Neutrophil (primary cell): ENCODE measurements around the gene NSG1.
"Not testable (repeated sequence)": the region's sequence is repeated elsewhere in the genome, so short reads cannot be mapped to it uniquely, and the experiment has no call there.

Source experiments
- H3K27ac ChIP-seq: fragments of 200-600 bp; sonication (generic); 2 replicates; pipeline ENCODE4 v1.5.1; 2016; ENCODE audit warnings: mild to moderate bottlenecking, moderate library complexity
- H3K27me3 ChIP-seq: fragments of 200-600 bp; sonication (generic); 2 replicates; pipeline ENCODE4 v1.6.0; 2016; ENCODE audit warnings: mild to moderate bottlenecking
- H3K36me3 ChIP-seq: fragments of 200-600 bp; sonication (generic); 2 replicates; pipeline ENCODE4 v1.5.1; 2017
- H3K4me1 ChIP-seq, 2 experiments: fragments of 200-600 bp in 1 of 2; sonication (generic) in 1 of 2; 1 replicate in 1 of 2; 2 replicates in 1 of 2; pipeline versions ENCODE4 v1.5.1 to v1.6.1; 2013 to 2016; ENCODE audit warnings: low read depth in 1 of 2, low read length in 1 of 2, mild to moderate bottlenecking in 1 of 2, moderate library complexity in 1 of 2; ENCODE audit not compliant: control insufficient read depth in 1 of 2, insufficient read depth in 1 of 2
- H3K4me3 ChIP-seq, 2 experiments: fragments of 200-600 bp in 1 of 2; sonication (generic) in 1 of 2; 1 replicate in 1 of 2; 2 replicates in 1 of 2; pipeline ENCODE4 v1.5.1; 2013 to 2016; ENCODE audit warnings: low read depth in 1 of 2, low read length in 1 of 2, mild to moderate bottlenecking in 1 of 2, moderate library complexity in 1 of 2
- H3K9me3 ChIP-seq: fragments of 200-600 bp; sonication (generic); 2 replicates; pipeline ENCODE4 v1.5.1; 2016
- TF ChIP-seq, protein P1 (sequence below): fragments of 200-600 bp; sonication (generic); IDR thresholded peaks from 2 replicates; pipeline ENCODE4 v1.5.1; 2016; ENCODE audit warnings: antibody characterized with exemption

NSG1 gene

DNA sequence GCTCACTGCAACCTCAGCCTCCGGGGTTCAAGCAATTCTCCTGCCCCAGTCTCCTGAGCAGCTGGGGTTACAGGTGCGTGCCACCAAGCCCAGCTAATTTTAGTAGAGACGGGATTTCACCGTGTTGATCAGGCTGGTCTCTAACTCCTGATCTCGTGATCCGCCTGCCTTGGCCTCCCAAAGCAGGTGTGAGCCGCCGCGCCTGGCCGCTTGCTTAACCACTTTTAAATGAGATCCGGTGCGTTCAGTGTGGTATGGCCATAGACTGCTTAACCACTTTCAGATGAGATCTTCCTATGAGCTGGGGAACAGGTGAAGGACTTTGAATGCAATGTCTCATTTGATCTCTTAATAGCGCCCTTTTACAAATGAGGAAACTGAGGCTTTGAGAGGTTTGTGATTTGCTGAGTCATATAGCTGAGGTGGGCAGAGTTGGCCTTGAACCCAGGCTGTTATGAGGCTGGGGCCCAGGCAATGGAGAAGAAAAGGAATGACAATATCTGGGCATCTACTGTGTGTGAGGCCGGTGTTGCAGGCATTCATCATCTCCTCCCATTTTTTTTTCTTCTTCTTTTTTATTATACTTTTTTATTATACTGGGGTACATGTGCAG lies 41.9 kb upstream of the NSG1 start:
- Histone ChIP-seq H3K4me3 (no peak overlapping the region), H3K27ac (no peak overlapping the region), H3K36me3 (no peaks in the 10 kb centered on the region)

DNA sequence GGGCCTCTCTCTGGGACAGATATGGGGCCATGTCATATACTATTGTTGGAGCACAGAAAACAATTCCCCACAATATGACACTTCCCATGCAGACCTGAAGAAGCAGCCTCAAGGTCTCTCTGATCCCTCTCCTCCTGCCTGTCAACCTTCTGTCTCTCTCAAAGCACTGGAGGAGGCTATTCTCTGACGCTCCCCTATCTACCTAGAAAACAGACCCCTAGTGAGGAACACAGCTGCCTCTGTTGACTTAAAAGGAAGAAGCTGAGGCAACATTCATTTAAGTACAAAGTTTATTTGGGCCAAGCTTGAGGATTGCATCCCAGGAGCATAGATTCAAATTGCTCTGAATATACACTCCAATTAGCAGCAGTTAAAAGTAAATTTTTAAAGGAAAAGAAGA lies 39.3 kb upstream of the NSG1 start:
- H3K27ac ChIP-seq, result no peak overlapping the region
- H3K4me1 ChIP-seq, result no peaks in the 10 kb centered on the region
- no peaks in the 10 kb centered on the region for H3K9me3 ChIP-seq
- no peaks in the 10 kb centered on the region for H3K36me3 ChIP-seq
- TF ChIP-seq, protein P1, sequence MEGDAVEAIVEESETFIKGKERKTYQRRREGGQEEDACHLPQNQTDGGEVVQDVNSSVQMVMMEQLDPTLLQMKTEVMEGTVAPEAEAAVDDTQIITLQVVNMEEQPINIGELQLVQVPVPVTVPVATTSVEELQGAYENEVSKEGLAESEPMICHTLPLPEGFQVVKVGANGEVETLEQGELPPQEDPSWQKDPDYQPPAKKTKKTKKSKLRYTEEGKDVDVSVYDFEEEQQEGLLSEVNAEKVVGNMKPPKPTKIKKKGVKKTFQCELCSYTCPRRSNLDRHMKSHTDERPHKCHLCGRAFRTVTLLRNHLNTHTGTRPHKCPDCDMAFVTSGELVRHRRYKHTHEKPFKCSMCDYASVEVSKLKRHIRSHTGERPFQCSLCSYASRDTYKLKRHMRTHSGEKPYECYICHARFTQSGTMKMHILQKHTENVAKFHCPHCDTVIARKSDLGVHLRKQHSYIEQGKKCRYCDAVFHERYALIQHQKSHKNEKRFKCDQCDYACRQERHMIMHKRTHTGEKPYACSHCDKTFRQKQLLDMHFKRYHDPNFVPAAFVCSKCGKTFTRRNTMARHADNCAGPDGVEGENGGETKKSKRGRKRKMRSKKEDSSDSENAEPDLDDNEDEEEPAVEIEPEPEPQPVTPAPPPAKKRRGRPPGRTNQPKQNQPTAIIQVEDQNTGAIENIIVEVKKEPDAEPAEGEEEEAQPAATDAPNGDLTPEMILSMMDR, result no peak
- no peak overlapping the region for H3K4me3 ChIP-seq
- peaks cover 11% of the 10 kb centered on the region for H3K27me3 ChIP-seq

More for the DNA sequence above, 41.9 kb upstream of the NSG1 start:
- no peaks in the 10 kb centered on the region for H3K9me3 ChIP-seq
- no peaks in the 10 kb centered on the region for H3K4me1 ChIP-seq
- H3K27me3 ChIP-seq, result peaks cover 11% of the 10 kb centered on the region
- TF ChIP-seq, protein P1, result no peak

DNA sequence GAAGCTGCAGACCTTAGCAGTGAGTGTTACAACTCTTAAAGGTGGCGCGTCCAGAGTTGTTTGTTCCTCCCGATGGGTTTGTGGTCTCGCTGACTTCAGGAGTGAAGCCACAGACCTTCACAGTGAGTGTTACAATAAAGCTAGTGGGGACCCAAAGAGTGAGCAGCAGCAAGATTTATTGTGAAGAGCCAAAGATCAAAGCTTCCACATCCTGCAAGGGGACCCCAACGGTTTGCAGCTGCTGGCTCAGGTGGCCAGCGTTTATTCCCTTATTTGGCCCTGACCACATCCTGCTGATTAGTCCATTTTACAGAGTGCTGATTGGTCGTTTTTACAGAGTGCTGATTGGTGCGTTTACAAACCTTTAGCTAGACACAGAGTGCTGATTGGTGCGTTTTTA lies 38.3 kb upstream of the NSG1 start:
- H3K9me3 ChIP-seq, H3K27ac ChIP-seq, H3K36me3 ChIP-seq, H3K4me1 ChIP-seq, H3K4me3 ChIP-seq: not testable (repeated sequence)
- H3K27me3 ChIP-seq, result peaks cover 11% of the 10 kb centered on the region

DNA sequence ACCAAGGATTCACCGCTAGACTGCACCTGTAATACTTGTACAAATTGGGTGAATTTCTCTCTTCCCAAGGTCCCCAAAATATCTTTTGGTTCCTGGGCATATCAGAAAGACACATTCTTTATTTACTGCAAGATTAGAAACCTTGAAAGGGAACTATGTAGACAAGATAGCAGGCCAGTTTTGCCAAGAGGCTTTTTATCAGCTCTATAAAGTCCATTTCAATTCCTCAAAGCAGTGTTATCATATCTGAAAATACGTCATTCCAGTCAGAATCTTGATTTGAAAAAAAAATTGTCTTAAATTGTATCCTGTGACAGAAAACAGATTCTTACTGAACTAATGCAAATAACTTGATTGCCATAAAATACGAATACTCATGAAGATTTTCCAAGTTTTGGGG lies 37.0 kb upstream of the NSG1 start:
- TF ChIP-seq, protein P1, result no peak
- Histone ChIP-seq H3K27me3 (peaks cover 11% of the 10 kb centered on the region), H3K27ac (no peak overlapping the region), H3K9me3 (no peaks in the 10 kb centered on the region), H3K4me3 (no peak overlapping the region), H3K36me3 (no peaks in the 10 kb centered on the region), H3K4me1 (no peaks in the 10 kb centered on the region)

DNA sequence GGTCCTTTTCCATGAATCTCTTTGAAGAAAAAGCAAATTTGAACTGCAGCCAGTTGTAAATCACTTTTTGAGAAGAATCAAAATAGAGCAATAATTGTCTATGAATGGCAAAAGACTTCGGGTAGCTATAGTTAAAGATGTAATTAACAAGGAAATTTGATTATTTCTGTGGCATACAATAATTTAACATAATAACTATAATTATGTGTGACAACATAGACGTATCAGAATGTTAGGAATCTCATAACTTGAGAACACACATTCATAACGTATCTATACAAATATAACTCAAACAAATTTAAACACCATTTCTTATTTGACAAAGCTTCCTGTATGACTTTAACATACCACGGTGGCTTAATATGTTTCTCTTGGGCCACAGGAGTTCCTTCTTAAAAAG lies 36.0 kb upstream of the NSG1 start:
- no peak overlapping the region for H3K27ac ChIP-seq
- TF ChIP-seq, protein P1, result no peak
- H3K4me3 ChIP-seq, result no peak overlapping the region
- peaks cover 11% of the 10 kb centered on the region for H3K27me3 ChIP-seq
- no peaks in the 10 kb centered on the region for H3K4me1 ChIP-seq
- H3K9me3 ChIP-seq, result no peaks in the 10 kb centered on the region
- no peaks in the 10 kb centered on the region for H3K36me3 ChIP-seq

DNA sequence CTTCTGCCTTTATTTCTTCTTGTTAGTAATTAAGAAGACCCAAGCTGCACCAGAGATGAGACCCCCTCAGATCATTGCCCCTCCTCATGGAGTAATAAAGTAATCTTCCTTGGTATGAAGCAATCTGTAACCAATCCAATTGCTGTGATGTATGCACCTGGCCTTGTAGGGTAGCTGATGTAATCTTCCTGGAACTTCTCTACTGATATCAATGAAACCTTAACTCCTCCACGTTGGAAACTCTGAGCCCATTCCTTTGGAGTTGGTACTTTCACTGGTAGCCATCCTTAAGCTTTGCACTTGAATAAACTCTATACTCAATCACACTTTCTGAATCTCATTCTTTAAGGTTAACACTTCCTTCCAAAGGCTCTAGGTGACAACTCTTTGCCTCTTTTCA lies 31.6 kb upstream of the NSG1 start:
- TF ChIP-seq, protein P1, result no peak
- H3K36me3 ChIP-seq, result no peaks in the 10 kb centered on the region
- no peak overlapping the region for H3K27ac ChIP-seq
- H3K4me1 ChIP-seq, result no peaks in the 10 kb centered on the region
- no peak overlapping the region for H3K4me3 ChIP-seq
- no peaks in the 10 kb centered on the region for H3K9me3 ChIP-seq
- H3K27me3 ChIP-seq, result peaks cover 18% of the 10 kb centered on the region
